GM06990 (cell line): Measurements from ENCODE around the gene EPHB3.

ENCODE experiments used
- DNase-seq: peaks from one replicate; pipeline ENCODE4 v3.0.0-alpha.2; 2011; ENCODE audit not compliant: insufficient read length; ENCODE audit errors: extremely low read depth
- H3K27me3 ChIP-seq: replicated peaks from 2 replicates; pipeline ENCODE4 v1.6.0; 2011; ENCODE audit warnings: low read length; ENCODE audit not compliant: control insufficient read depth, insufficient read depth
- H3K36me3 ChIP-seq: 2 replicates; pipeline ENCODE4 v1.5.1; 2011; ENCODE audit warnings: low read length; ENCODE audit not compliant: control insufficient read depth, insufficient read depth
- H3K4me3 ChIP-seq: replicated peaks from 2 replicates; pipeline ENCODE4 v1.5.1; 2011; ENCODE audit warnings: low read depth, mild to moderate bottlenecking, control low read depth, low read length
- TF ChIP-seq, protein P1 (sequence below): IDR thresholded peaks from 2 replicates; pipeline ENCODE4 v1.5.1; 2011; ENCODE audit warnings: low read length, control low read depth, mild to moderate bottlenecking, inconsistent platforms; ENCODE audit not compliant: insufficient read depth, poor library complexity, severe bottlenecking

The EPHB3 gene

DNA sequence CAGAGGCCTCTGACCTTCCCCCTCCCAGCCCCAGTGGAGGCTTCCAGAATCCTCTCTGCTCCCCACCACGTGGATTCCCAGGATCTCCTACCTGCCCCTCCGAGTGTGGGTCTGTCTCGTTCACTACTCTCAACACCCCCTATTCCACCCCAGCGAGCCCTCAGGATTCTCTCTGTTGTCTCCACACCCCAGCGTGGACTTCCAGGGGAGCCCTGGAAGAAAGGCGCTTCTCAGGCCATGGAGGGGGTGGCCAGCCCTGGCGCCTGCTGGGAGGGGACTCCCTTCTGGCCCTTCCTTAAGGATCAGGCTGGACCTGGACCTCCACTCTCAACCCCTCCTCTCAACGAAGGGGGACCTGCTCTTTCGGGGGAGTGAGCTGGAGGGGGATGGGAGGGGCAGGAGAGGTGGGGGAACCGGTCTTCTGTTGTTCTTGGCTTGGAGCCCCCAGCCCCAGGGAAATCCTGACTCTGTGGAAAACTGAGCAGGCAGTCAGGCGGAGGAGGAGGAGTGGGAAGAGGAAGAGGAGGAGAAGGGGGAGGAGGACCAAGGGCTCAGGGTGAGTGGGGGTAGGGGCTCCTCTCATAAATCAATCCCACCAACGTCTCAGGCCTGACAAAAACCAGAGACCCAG is 32.9 kb downstream of the EPHB3 start:
- no peak for DNase-seq
- TF ChIP-seq, protein P1, sequence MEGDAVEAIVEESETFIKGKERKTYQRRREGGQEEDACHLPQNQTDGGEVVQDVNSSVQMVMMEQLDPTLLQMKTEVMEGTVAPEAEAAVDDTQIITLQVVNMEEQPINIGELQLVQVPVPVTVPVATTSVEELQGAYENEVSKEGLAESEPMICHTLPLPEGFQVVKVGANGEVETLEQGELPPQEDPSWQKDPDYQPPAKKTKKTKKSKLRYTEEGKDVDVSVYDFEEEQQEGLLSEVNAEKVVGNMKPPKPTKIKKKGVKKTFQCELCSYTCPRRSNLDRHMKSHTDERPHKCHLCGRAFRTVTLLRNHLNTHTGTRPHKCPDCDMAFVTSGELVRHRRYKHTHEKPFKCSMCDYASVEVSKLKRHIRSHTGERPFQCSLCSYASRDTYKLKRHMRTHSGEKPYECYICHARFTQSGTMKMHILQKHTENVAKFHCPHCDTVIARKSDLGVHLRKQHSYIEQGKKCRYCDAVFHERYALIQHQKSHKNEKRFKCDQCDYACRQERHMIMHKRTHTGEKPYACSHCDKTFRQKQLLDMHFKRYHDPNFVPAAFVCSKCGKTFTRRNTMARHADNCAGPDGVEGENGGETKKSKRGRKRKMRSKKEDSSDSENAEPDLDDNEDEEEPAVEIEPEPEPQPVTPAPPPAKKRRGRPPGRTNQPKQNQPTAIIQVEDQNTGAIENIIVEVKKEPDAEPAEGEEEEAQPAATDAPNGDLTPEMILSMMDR: no peak
- Histone ChIP-seq H3K36me3 (no peaks in the 10 kb centered on the region), H3K27me3 (no peaks in the 10 kb centered on the region; the same call in none of the 2 replicates), H3K4me3 (no peak overlapping the region)

DNA sequence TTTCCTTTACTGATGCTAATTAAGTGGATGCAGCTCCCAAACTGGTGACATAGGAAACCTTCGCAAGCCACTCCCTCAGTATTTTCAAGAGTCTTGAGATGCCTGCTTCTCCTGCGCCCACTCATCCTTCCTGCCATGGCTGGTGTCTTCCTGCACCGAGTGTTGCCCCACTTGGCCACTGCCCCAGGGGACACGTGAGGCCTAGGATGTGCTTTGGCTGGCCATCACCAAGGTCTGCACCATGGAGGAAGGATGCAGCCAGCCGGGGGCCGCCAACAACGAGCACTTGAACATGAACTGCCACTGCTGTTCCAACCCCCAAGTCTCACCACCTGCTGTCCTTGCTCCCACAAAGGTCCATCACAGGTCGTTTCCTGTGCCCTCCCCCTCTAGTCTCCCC is 34.1 kb downstream of the EPHB3 start:
- no peaks in the 10 kb centered on the region; the same call in none of the 2 replicates for H3K27me3 ChIP-seq
- H3K4me3 ChIP-seq: no peak overlapping the region
- H3K36me3 ChIP-seq: no peaks in the 10 kb centered on the region
- DNase-seq: no peak
- TF ChIP-seq, protein P1: no peak

DNA sequence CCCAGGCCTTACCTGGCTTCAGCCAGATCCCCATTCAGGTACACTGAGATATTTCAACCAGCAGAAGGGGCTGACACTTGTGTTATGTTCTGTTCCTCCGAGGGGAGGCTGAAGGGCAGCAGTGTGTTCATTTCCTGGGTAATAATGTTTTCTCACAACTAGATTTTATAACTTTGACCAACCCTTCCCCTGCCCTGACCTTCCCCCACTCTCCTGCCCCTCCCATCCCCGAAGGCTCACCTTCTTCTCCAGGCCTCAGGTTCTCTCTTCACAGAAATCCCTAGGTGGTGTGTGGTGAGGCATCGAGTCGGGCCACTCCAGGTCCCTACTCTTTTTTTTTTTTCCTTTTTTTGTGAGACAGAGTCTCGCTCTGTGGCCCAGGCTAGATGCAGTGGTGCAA is 34.6 kb downstream of the EPHB3 start:
- DNase-seq: no peak
- Histone ChIP-seq H3K36me3 (no peaks in the 10 kb centered on the region), H3K4me3 (no peak overlapping the region), H3K27me3 (no peaks in the 10 kb centered on the region; the same call in none of the 2 replicates)
- TF ChIP-seq, protein P1: no peak

DNA sequence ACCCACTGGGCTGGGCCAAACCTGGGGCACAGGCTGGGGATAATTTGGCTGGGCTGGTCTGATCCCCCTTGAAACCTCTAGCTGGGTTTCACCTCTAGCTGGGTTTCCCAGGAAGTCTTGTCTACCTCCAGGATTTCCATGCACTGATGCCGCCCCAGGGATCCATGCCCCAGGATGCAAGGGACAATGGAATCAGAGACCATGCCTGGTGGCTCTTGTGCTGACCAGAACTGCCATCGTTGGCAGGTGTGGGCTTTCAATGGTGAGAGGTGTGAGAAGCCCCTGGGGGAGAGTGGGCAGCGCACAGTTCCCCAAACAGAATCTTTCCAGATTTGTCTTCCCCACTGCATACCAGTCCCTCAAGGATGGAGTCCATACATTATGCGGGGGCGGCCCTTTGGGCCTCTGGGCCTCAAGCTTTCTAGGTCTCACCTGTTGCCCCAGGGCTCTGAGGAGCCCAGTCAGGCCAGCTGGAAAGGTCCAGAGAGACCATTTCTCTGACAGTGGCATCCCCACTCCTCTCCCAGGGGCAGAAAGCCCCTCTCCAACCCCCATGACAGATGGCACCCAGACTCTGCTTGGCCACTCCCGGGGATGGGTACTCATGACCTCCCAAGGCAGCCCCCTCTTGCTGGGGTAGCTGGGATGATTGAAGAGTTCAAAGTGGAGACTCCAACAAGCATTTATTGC is 35.4 kb downstream of the EPHB3 start:
- DNase-seq: no peak
- Histone ChIP-seq H3K36me3 (no peaks in the 10 kb centered on the region), H3K4me3 (no peak overlapping the region), H3K27me3 (no peaks in the 10 kb centered on the region; the same call in 1 of the 2 replicates)
- TF ChIP-seq, protein P1: no peak

DNA sequence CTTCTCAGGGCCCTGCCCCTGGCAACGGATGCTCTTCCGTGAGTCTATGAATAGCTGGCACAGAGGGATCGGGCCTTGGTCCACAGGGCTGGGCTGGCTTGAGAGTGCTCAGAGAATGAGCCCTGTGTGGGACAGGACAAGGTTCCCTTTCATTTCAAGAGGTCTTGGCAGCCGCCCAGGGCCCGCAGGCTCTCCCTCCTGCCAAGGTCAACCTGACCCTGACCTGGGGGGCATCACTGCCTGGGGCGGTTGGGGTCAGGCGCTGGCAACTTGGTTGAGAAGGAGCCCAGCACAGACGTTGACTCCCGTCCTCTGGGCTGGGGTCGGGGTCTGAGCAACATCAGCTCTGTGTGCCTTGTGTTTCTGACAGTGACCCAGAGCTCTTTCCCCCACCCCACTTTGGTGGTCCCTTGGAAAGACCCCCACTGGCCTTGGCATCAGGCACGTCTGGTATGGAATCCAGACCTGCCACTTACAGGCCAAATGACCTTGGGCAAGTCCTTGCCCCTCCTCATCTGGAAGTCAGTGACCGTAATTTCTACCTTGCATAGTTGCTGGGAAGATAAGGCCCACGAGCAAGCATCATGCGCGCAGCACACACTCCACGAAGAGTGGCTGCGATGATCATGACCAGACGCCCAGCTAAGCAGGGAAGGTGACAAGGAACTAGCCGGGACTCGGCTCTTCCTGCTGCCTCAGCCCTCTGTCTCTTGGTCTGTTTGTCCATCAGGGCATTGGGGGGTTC is 36.4 kb downstream of the EPHB3 start:
- Histone ChIP-seq H3K36me3 (no peaks in the 10 kb centered on the region), H3K4me3 (no peak overlapping the region), H3K27me3 (no peaks in the 10 kb centered on the region; the same call in none of the 2 replicates)
- TF ChIP-seq, protein P1: no peak
- DNase-seq: no peak
